NCI-H748 treated with DMSO at 0.1 percent for 48 hours (cell line): ENCODE measurements around the gene ADIRF.
"Not testable (repeated sequence)": the region's sequence is repeated elsewhere in the genome, so short reads cannot be mapped to it uniquely, and the experiment has no call there.

ENCODE experiments used
- DNase-seq: peaks from one replicate; lab custom pipeline; 2025; lab: John Stamatoyannopoulos, UW

The ADIRF gene

GRCh38 chr10:86968271-86968993 lies at the start of gene ADIRF:
Gene ADIRF, plus strand, starts transcription at chr10:86968482. Its CDS starts 63 bp downstream, at chr10:86968545.
- DNase-seq = no peak

GRCh38 chr10:86922553-86922961 lies 45.7 kb upstream of the ADIRF start:
- no peak for DNase-seq

GRCh38 chr10:86929468-86930380 lies 38.6 kb upstream of the ADIRF start:
- DNase-seq = no peak

- no peak for DNase-seq
These were observed 36.4 kb upstream of the ADIRF start for GRCh38 chr10:86931872-86932271.

- DNase-seq = no peak
These were observed 35.6 kb upstream of the ADIRF start for GRCh38 chr10:86932674-86933073.

GRCh38 chr10:86934162-86934711 lies 34.0 kb upstream of the ADIRF start:
- not testable (repeated sequence) for DNase-seq

- no peak for DNase-seq
These were observed 31.4 kb upstream of the ADIRF start for GRCh38 chr10:86936661-86937501.

- DNase-seq = no peak
These were observed 30.7 kb upstream of the ADIRF start for GRCh38 chr10:86937502-86938154.

GRCh38 chr10:86938260-86938659 lies 30.0 kb upstream of the ADIRF start:
- DNase-seq = no peak

- DNase-seq = not testable (repeated sequence)
These were observed 28.2 kb upstream of the ADIRF start for GRCh38 chr10:86940076-86940475.

- no peak for DNase-seq
These were observed 27.6 kb upstream of the ADIRF start for GRCh38 chr10:86940677-86941076.

GRCh38 chr10:86941426-86941825 lies 26.9 kb upstream of the ADIRF start:
- DNase-seq = no peak

- DNase-seq = no peak
These were observed 26.3 kb upstream of the ADIRF start for GRCh38 chr10:86941991-86942421.

- DNase-seq = no peak
These were observed 25.6 kb upstream of the ADIRF start for GRCh38 chr10:86942441-86943315.

- no peak for DNase-seq
These were observed 24.8 kb upstream of the ADIRF start for GRCh38 chr10:86943316-86944030.

GRCh38 chr10:86944031-86944419 lies 24.3 kb upstream of the ADIRF start:
- DNase-seq = no peak

- DNase-seq = no peak
These were observed 23.8 kb upstream of the ADIRF start for GRCh38 chr10:86944471-86944870.

GRCh38 chr10:86944907-86945306 lies 23.4 kb upstream of the ADIRF start:
- no peak for DNase-seq

- no peak for DNase-seq
These were observed 22.7 kb upstream of the ADIRF start for GRCh38 chr10:86945361-86946212.
